Testis (tissue), 3 donors: Measurements from ENCODE around the gene SRXN1. TPM values are rescaled to one million over a fixed set of nuclear protein-coding genes. Genes with fewer than 3 reads are reported as not detected.

Experiments used
- DNase-seq: peaks from one replicate; pipeline ENCODE4 v3.0.0-alpha.2; 2019
- H3K27ac ChIP-seq, 2 donors: fragments of 200-600 bp; sonication (generic); one replicate each; pipeline ENCODE4 v1.5.1; 2019
- H3K27me3 ChIP-seq: fragments of 200-600 bp; sonication (generic); one replicate; pipeline ENCODE4 v1.5.1; 2019
- H3K36me3 ChIP-seq: fragments of 200-600 bp; sonication (generic); one replicate; pipeline ENCODE4 v1.5.1; 2017; ENCODE audit warnings: low read depth; ENCODE audit errors: missing control alignments
- H3K4me1 ChIP-seq: fragments of 200-600 bp; sonication (generic); one replicate; pipeline ENCODE4 v1.5.1; 2019
- H3K4me3 ChIP-seq, 2 donors: fragments of 200-600 bp; sonication (generic); one replicate each; pipeline ENCODE4 v1.5.1; 2017 to 2019
- H3K9me3 ChIP-seq: fragments of 200-600 bp; sonication (generic); one replicate; pipeline ENCODE4 v1.5.1; 2017
- CTCF ChIP-seq, 3 experiments: fragments of 450-650 bp in 2 of 3; fragments of 200-600 bp in 1 of 3; sonication (generic) in 1 of 3; IDR thresholded peaks; one replicate each; pipeline ENCODE4 v1.5.1; 2016 to 2019; ENCODE audit warnings: antibody characterized with exemption in 3 of 3, mild to moderate bottlenecking in 2 of 3, moderate library complexity in 1 of 3
- POLR2A ChIP-seq: fragments of 450-650 bp; IDR thresholded peaks from one replicate; pipeline ENCODE4 v1.6.1; 2017; ENCODE audit warnings: antibody characterized with exemption, mild to moderate bottlenecking, moderate library complexity
- WGBS, 2 donors: methylation state at CpG; one replicate each; pipeline ENCODE4 v1.1.5; 2018; 5-methylcytosine and 5-hydroxymethylcytosine counted together
- intact Hi-C: fragments of 100-400 bp; cut with DNase I; formaldehyde crosslinking; loops from one replicate; pipeline ENCODE4 v1.15.1; 2023; ENCODE audit warnings: low total_unique reads
- polyA plus RNA-seq: library from polyadenylated mRNA; stranded (reverse); fragments of 350-450 nt; fragmentation: Illumina TruSeq; extraction: RNeasy Lipid Tissue Mini Kit (QIAGEN cat#74804); gene quantifications from one replicate; pipeline ENCODE4 v1.2.3, GENCODE V29; 2014; ENCODE audit warnings: low read depth, low replicate concordance; ENCODE audit not compliant: insufficient read depth
- total RNA-seq, 2 donors: library from RNA; depleted of rRNA; stranded (reverse); fragments of >200 nt; gene quantifications; one replicate each; pipeline ENCODE4 v1.2.3, GENCODE V29; 2016

SRXN1 gene
- total and polyA plus RNA-seq, 3 donors from 2014 or later: 20.6 to 29.8 (median 26.9) TPM

GRCh38 chr20:625360-625932 lies 27.6 kb downstream of the SRXN1 start:
- 91 to 97% methylated on average over 4 of the region's 4 CpGs for WGBS, 2 donors
- no peak for DNase-seq
- H3K4me3 ChIP-seq: no peak overlapping the region
- no peak overlapping the region for H3K27ac ChIP-seq
- intact Hi-C loops: no loop called here
- no peaks in the 10 kb centered on the region for H3K4me1 ChIP-seq
- H3K9me3 ChIP-seq: no peaks in the 10 kb centered on the region
- H3K36me3 ChIP-seq: no peaks in the 10 kb centered on the region
- no peak for TF ChIP-seq POLR2A
- no peak for TF ChIP-seq CTCF (IDR thresholded peaks at IDR 0.05)
- no peaks in the 10 kb centered on the region for H3K27me3 ChIP-seq

GRCh38 chr20:623704-624103 lies 29.3 kb downstream of the SRXN1 start:
- WGBS, 2 donors: 73% methylated on average over 4 of the region's 4 CpGs
- intact Hi-C loops: no loop called here
- no peak overlapping the region for H3K4me3 ChIP-seq

GRCh38 chr20:623021-623420 lies 30.0 kb downstream of the SRXN1 start:
- H3K4me3 ChIP-seq: no peak overlapping the region
- TF ChIP-seq POLR2A: no peak
- TF ChIP-seq CTCF (IDR thresholded peaks at IDR 0.05): no peak
- intact Hi-C loops: no loop called here
- H3K27ac ChIP-seq: no peak overlapping the region
- H3K4me1 ChIP-seq: no peaks in the 10 kb centered on the region
- no peaks in the 10 kb centered on the region for H3K36me3 ChIP-seq
- 49% methylated on average over 4 of the region's 4 CpGs; no CpG with 5 or more reads in 1 of the 2 donors for WGBS, 2 donors
- DNase-seq: no peak
- no peaks in the 10 kb centered on the region for H3K9me3 ChIP-seq
- no peaks in the 10 kb centered on the region for H3K27me3 ChIP-seq

More at GRCh38 chr20:623704-624103, 29.3 kb downstream of the SRXN1 start:
- H3K27me3 ChIP-seq: no peaks in the 10 kb centered on the region
- H3K36me3 ChIP-seq: no peaks in the 10 kb centered on the region
- no peaks in the 10 kb centered on the region for H3K9me3 ChIP-seq
- no peaks in the 10 kb centered on the region for H3K4me1 ChIP-seq
- TF ChIP-seq POLR2A (no peak), CTCF (IDR thresholded peaks at IDR 0.05) (no peak)
- H3K27ac ChIP-seq: no peak overlapping the region
- DNase-seq: no peak

GRCh38 chr20:622161-622560 lies 30.8 kb downstream of the SRXN1 start:
- Histone ChIP-seq H3K27me3 (no peaks in the 10 kb centered on the region), H3K4me1 (no peaks in the 10 kb centered on the region), H3K27ac (no peak overlapping the region), H3K36me3 (no peaks in the 10 kb centered on the region), H3K4me3 (no peak overlapping the region), H3K9me3 (no peaks in the 10 kb centered on the region)
- intact Hi-C loops: no loop called here
- 79 to 80% methylated on average over 7 of the region's 7 CpGs for WGBS, 2 donors
- TF ChIP-seq POLR2A: no peak
- TF ChIP-seq CTCF (IDR thresholded peaks at IDR 0.05): no peak
- no peak for DNase-seq

- no peak for DNase-seq
- Histone ChIP-seq H3K27ac (no peak overlapping the region), H3K36me3 (no peaks in the 10 kb centered on the region), H3K27me3 (no peaks in the 10 kb centered on the region), H3K4me3 (no peak overlapping the region), H3K9me3 (no peaks in the 10 kb centered on the region), H3K4me1 (no peaks in the 10 kb centered on the region)
- TF ChIP-seq POLR2A: no peak
- TF ChIP-seq CTCF (IDR thresholded peaks at IDR 0.05): no peak
- WGBS, 2 donors: 67 to 70% methylated on average over 5 of the region's 5 CpGs
- intact Hi-C loops: no loop called here
Observed at GRCh38 chr20:621125-621756, 31.8 kb downstream of the SRXN1 start.
